Activated naive CD4-positive, alpha-beta T cell treated with anti-CD3 and anti-CD28 coated beads, Interleukin-2, amount 10 ng/mL, durations not matched to agents 7 days and 5 days (primary cell): ENCODE data around the gene ATP1A1.

Experiments used
- CTCF ChIA-PET: fragments of 350-600 bp; sonication (Branson Sonifier 250); formaldehyde crosslinking; loops from one replicate; lab custom pipeline; 2021; ENCODE audit warnings: antibody characterized with exemption; lab: Charles Lee
- DNase-seq: peaks from one replicate; pipeline ENCODE4 v3.0.0-alpha.2; 2020
- H3K27ac Mint-ChIP-seq: one replicate; pipeline ENCODE4 v1.8.0; 2021; ENCODE audit warnings: mild to moderate bottlenecking, moderate library complexity, mixed read lengths
- H3K27me3 Mint-ChIP-seq: one replicate; pipeline ENCODE4 v1.8.0; 2021; ENCODE audit warnings: mild to moderate bottlenecking, mixed read lengths
- H3K36me3 Mint-ChIP-seq: one replicate; pipeline ENCODE4 v1.8.0; 2021; ENCODE audit warnings: mixed read lengths
- H3K4me1 Mint-ChIP-seq: one replicate; pipeline ENCODE4 v1.8.0; 2021; ENCODE audit warnings: mixed read lengths
- H3K4me3 Mint-ChIP-seq: one replicate; pipeline ENCODE4 v1.8.0; 2021; ENCODE audit warnings: mild to moderate bottlenecking, moderate library complexity, mixed read lengths
- H3K9me3 Mint-ChIP-seq: one replicate; pipeline ENCODE4 v1.8.0; 2021; ENCODE audit warnings: mixed read lengths

The ATP1A1 gene

GRCh38 chr1:116380499-116381242, 7.6 kb downstream of the ATP1A1 start:
- H3K36me3 Mint-ChIP-seq, result peaks cover 50% of the 10 kb centered on the region
- CTCF ChIA-PET, result no interaction called here
- no peak overlapping the region for H3K4me3 Mint-ChIP-seq
- DNase-seq, result no peak
- H3K9me3 Mint-ChIP-seq, result no peaks in the 10 kb centered on the region
- peaks cover 89% of the 10 kb centered on the region for H3K4me1 Mint-ChIP-seq
- H3K27me3 Mint-ChIP-seq, result no peaks in the 10 kb centered on the region
- peak overlapping the region; percentile 50 for H3K27ac Mint-ChIP-seq

GRCh38 chr1:116382321-116382720, 9.3 kb downstream of the ATP1A1 start:
- no peak for DNase-seq
- Mint-ChIP-seq H3K27me3 (no peaks in the 10 kb centered on the region), H3K9me3 (no peaks in the 10 kb centered on the region), H3K27ac (no peak overlapping the region), H3K4me1 (peaks cover 84% of the 10 kb centered on the region), H3K36me3 (peaks cover 59% of the 10 kb centered on the region), H3K4me3 (no peak overlapping the region)
- CTCF ChIA-PET, result interaction anchor here (0.6 kb wide), 1 partner anchor 92 kb away, joined by 3 read pairs; no protein-coding TSS in a partner anchor

DNA sequence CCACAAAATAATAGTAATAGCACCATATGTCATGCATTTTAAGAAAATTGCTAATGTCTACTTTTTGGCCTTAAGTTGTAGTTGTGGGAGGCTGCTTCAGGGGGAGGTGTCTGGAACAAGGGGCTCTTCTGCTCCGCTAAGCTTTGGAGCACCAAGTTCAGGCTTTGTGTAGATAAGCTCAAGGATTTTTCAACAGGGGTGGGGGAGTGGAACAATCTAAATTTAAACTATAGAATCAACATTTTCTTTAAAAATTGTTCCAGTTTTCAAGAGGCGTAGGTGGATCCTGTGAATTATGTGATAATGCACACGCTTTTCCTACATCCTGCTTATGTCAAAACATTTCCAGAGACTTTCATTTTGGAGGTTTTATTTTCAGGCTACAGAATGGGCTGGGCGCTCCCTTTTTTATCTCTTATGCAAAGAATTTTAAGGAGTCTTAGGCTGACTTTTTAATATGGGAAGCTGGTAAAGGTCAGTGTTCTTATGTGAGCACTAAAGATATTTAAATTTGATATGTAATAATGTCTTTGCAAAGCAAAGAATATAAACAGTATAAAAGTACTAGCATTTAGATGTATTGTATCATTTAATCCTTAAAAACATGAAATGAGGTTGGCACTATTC, 9.9 kb downstream of the ATP1A1 start:
- CTCF ChIA-PET, result no interaction called here
- Mint-ChIP-seq H3K4me1 (peaks cover 84% of the 10 kb centered on the region), H3K4me3 (no peak overlapping the region), H3K27me3 (no peaks in the 10 kb centered on the region), H3K9me3 (no peaks in the 10 kb centered on the region), H3K27ac (no peak overlapping the region), H3K36me3 (peaks cover 64% of the 10 kb centered on the region)
- no peak for DNase-seq

GRCh38 chr1:116386042-116386441, 13.0 kb downstream of the ATP1A1 start:
- Mint-ChIP-seq H3K9me3 (no peaks in the 10 kb centered on the region), H3K27me3 (no peaks in the 10 kb centered on the region), H3K4me1 (peaks cover 79% of the 10 kb centered on the region), H3K36me3 (peaks cover 77% of the 10 kb centered on the region), H3K27ac (no peak overlapping the region), H3K4me3 (no peak overlapping the region)
- DNase-seq, result no peak
- CTCF ChIA-PET, result interaction anchor here (0.8 kb wide), 1 partner anchor 217 kb away, joined by 3 read pairs; no protein-coding TSS in a partner anchor

DNA sequence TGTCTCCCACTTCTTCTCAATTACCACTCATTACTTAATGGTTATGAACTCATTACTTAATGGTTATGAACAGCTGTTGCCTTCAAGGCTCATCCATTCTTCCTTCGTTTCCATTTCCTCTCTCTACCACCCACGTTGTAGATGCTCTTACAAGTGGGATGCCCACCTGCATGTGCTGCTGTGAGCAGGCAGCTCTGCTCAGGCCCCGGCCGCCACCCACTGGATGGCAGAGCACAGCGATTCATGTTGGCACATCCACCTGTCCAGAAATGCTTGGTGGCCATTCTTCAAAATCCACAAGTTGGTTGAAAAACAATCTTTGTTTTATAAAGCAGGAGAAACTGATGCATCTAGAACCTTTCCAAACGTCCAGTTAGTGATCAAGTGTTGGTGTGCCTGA, 14.5 kb downstream of the ATP1A1 start:
- Mint-ChIP-seq H3K27ac (peak overlapping the region; percentile 84), H3K27me3 (no peaks in the 10 kb centered on the region), H3K36me3 (peaks cover 83% of the 10 kb centered on the region), H3K4me1 (peaks cover 79% of the 10 kb centered on the region), H3K4me3 (no peak overlapping the region), H3K9me3 (no peaks in the 10 kb centered on the region)
- no peak for DNase-seq
- CTCF ChIA-PET, result interaction anchor here (1.9 kb wide), 1 partner anchor 10 kb away, joined by 5 read pairs; no protein-coding TSS in a partner anchor

DNA sequence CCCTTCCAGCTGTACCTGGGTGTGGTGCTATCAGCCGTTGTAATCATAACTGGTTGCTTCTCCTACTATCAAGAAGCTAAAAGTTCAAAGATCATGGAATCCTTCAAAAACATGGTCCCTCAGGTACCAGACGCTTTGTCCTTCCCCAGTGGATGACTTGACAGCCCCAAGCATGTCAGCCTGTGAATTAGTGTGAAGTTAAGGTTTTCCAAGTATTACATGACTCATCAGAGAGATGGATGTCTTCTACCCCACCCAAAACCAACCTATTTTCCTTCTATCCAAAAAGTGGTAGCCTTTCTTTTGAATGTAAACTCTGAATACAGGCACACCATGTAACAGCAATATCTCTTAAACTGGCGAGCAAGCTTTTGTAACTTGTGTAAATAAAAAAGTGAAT, 15.1 kb downstream of the ATP1A1 start:
- H3K36me3 Mint-ChIP-seq, result peaks cover 86% of the 10 kb centered on the region
- CTCF ChIA-PET, result interaction anchor here (1.9 kb wide), 1 partner anchor 10 kb away, joined by 5 read pairs; no protein-coding TSS in a partner anchor
- DNase-seq, result no peak
- H3K9me3 Mint-ChIP-seq, result no peaks in the 10 kb centered on the region
- peak overlapping the region; percentile 84 for H3K27ac Mint-ChIP-seq
- H3K4me1 Mint-ChIP-seq, result peaks cover 79% of the 10 kb centered on the region
- no peak overlapping the region for H3K4me3 Mint-ChIP-seq
- H3K27me3 Mint-ChIP-seq, result no peaks in the 10 kb centered on the region

GRCh38 chr1:116389013-116389412, 16.0 kb downstream of the ATP1A1 start:
- Mint-ChIP-seq H3K4me3 (no peak overlapping the region), H3K9me3 (no peaks in the 10 kb centered on the region), H3K27ac (peak overlapping the region; percentile 84), H3K27me3 (no peaks in the 10 kb centered on the region), H3K36me3 (peaks cover 88% of the 10 kb centered on the region), H3K4me1 (peaks cover 72% of the 10 kb centered on the region)
- no peak for DNase-seq
- CTCF ChIA-PET, result interaction anchor here (1.2 kb wide), 1 partner anchor 96 kb away, joined by 3 read pairs; no protein-coding TSS in a partner anchor

GRCh38 chr1:116389686-116390085, 16.6 kb downstream of the ATP1A1 start:
- Mint-ChIP-seq H3K27me3 (no peaks in the 10 kb centered on the region), H3K4me1 (peaks cover 67% of the 10 kb centered on the region), H3K9me3 (no peaks in the 10 kb centered on the region), H3K36me3 (peaks cover 90% of the 10 kb centered on the region), H3K27ac (peak overlapping the region; percentile 84), H3K4me3 (no peak overlapping the region)
- CTCF ChIA-PET, result interaction anchor here (1.2 to 1.5 kb wide), 2 partner anchors 96 to 109 kb away, joined by 3 read pairs; no protein-coding TSS in a partner anchor
- no peak for DNase-seq

- H3K4me3 Mint-ChIP-seq, result no peak overlapping the region
- CTCF ChIA-PET, result interaction anchor here (1.2 to 1.5 kb wide), 2 partner anchors 95 to 109 kb away, joined by 3 read pairs; no protein-coding TSS in a partner anchor
- peak; percentile 41 for DNase-seq
- H3K27ac Mint-ChIP-seq, result peak overlapping the region; percentile 84
- no peaks in the 10 kb centered on the region for H3K27me3 Mint-ChIP-seq
- peaks cover 90% of the 10 kb centered on the region for H3K36me3 Mint-ChIP-seq
- H3K4me1 Mint-ChIP-seq, result peaks cover 62% of the 10 kb centered on the region
- no peaks in the 10 kb centered on the region for H3K9me3 Mint-ChIP-seq
Observed at GRCh38 chr1:116390195-116390594, 17.2 kb downstream of the ATP1A1 start.

DNA sequence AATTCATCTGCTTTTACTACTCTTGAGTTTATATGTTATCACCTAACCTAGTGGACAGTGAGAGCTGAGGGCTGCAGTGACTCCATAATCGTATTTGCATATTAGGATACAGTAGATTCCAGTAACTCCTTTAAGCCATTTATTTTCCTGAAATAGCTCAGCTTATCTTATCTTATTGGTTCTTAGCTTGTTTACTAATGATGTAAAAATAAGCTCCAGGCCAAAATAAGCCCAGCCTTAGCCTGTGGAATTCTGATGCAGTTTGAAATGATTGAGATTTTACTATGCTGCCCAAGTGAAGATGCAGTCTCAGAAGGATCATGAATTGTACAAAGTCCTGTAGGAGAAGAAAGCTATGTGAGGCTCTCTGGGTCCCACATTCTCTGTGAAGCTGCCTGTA, 18.1 kb downstream of the ATP1A1 start:
- Mint-ChIP-seq H3K27me3 (no peaks in the 10 kb centered on the region), H3K36me3 (peaks cover 89% of the 10 kb centered on the region), H3K4me1 (peaks cover 59% of the 10 kb centered on the region), H3K4me3 (no peak overlapping the region), H3K27ac (peak overlapping the region; percentile 62), H3K9me3 (no peaks in the 10 kb centered on the region)
- no peak for DNase-seq
- CTCF ChIA-PET, result interaction anchor here (1.0 to 1.5 kb wide), 3 partner anchors 94 to 252 kb away, joined by 3 to 4 read pairs (median 4); no protein-coding TSS in a partner anchor

DNA sequence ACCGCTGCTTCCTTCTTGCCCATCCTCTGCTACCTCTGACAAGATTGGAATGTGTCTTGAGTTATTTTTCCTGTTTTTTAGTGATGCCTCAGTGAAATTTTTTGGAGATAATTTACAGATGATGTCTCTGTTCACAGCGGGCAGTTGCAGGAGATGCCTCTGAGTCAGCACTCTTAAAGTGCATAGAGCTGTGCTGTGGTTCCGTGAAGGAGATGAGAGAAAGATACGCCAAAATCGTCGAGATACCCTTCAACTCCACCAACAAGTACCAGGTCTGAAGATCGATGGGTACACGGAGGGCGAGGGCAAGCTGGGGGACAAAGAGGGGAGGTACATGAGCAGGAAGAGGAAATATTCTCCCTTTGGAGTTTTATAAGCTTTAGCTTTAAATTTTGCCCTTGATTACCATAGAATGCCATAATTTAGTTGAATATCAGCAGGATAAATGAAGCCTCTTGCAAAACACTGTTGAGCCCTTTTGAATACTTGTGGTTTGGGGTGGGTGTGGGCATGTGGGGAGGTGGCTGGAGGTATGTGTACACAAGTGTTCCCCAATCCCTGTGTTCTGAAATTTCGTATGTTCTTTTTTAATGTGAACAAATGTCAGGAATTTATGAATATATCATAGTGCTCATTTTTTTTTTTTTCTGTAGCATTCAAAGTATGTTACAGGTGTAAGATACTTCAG, 19.8 kb downstream of the ATP1A1 start:
- H3K27ac Mint-ChIP-seq, result peak overlapping the region; percentile 63
- H3K9me3 Mint-ChIP-seq, result no peaks in the 10 kb centered on the region
- H3K36me3 Mint-ChIP-seq, result peaks cover 89% of the 10 kb centered on the region

DNA sequence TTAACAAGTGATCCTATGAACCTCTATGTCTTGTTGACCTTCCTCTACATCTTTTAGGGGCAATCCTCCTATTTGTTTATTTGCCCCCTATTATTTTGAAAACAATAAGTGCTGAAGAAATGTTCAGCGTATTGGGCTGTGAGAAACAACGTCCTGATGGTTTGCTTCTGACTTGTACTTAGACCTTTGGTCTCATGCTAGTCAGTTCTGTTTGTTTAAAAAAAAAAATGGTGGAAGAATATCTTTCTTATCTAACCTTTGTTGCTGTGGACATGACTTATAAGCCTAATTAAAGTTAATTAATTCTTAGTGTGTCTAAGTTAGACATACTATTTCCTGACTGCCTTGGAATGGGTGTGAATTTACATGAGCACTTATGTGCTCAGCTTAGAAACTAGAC, 20.7 kb downstream of the ATP1A1 start:
- CTCF ChIA-PET, result interaction anchor here (1.0 to 1.3 kb wide), 2 partner anchors 9 to 242 kb away, joined by 3 to 4 read pairs; no protein-coding TSS in a partner anchor
- no peak for DNase-seq
- Mint-ChIP-seq H3K4me3 (no peak overlapping the region), H3K9me3 (no peaks in the 10 kb centered on the region), H3K27me3 (no peaks in the 10 kb centered on the region), H3K36me3 (peaks cover 89% of the 10 kb centered on the region), H3K4me1 (peaks cover 34% of the 10 kb centered on the region), H3K27ac (peak overlapping the region; percentile 56)

More for the DNA sequence above, 19.8 kb downstream of the ATP1A1 start:
- Mint-ChIP-seq H3K4me3 (no peak overlapping the region), H3K27me3 (no peaks in the 10 kb centered on the region), H3K4me1 (peaks cover 43% of the 10 kb centered on the region)
- CTCF ChIA-PET, result interaction anchor here (1.3 kb wide), 1 partner anchor 241 kb away, joined by 4 read pairs; no protein-coding TSS in a partner anchor
- DNase-seq, result no peak

DNA sequence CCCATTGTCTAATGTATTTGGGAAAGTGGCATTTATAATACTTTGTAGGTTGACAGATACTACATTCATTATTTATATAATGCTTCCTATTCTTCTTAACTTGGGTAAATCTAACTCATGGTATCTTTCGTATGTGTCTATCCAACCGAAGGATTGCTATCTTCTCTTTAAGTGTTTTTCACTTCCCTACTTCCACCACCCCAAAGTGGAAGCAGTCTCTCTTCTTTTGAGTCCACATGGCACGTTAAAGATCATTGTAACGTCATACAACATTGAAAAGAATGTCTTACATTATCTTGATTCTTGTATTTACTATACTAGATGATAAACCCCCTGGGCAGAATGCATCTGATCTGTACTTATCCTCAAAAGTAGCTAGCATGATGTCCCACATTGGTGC, 21.2 kb downstream of the ATP1A1 start:
- H3K36me3 Mint-ChIP-seq, result peaks cover 89% of the 10 kb centered on the region
- H3K27ac Mint-ChIP-seq, result no peak overlapping the region
- CTCF ChIA-PET, result interaction anchor here (1.0 to 1.3 kb wide), 2 partner anchors 10 to 243 kb away, joined by 3 to 4 read pairs; no protein-coding TSS in a partner anchor
- no peaks in the 10 kb centered on the region for H3K27me3 Mint-ChIP-seq
- no peaks in the 10 kb centered on the region for H3K9me3 Mint-ChIP-seq
- DNase-seq, result no peak
- H3K4me3 Mint-ChIP-seq, result no peak overlapping the region
- peaks cover 29% of the 10 kb centered on the region for H3K4me1 Mint-ChIP-seq

- Mint-ChIP-seq H3K36me3 (peaks cover 90% of the 10 kb centered on the region), H3K4me3 (no peak overlapping the region), H3K9me3 (no peaks in the 10 kb centered on the region), H3K4me1 (peaks cover 20% of the 10 kb centered on the region), H3K27me3 (no peaks in the 10 kb centered on the region), H3K27ac (no peak overlapping the region)
- DNase-seq, result no peak
- CTCF ChIA-PET, result interaction anchor here (1.0 to 2.1 kb wide), 2 partner anchors 9 to 88 kb away, joined by 3 to 5 read pairs; no protein-coding TSS in a partner anchor
Observed at GRCh38 chr1:116396769-116397168, 23.7 kb downstream of the ATP1A1 start.
